Measurements from ENCODE around the gene PALLD.

Gene PALLD

GRCh38 chr4:168634276-168634802 is 137.5 kb downstream of the PALLD start:
- H3K27ac ChIP-seq, result no peak overlapping the region
- TF ChIP-seq CTCF (conservative IDR thresholded peaks at IDR 0.05), result no peak

- no peak overlapping the region for H3K27ac ChIP-seq
- no peak for TF ChIP-seq CTCF (conservative IDR thresholded peaks at IDR 0.05)
These were observed 139.2 kb downstream of the PALLD start for GRCh38 chr4:168636040-168636439.

GRCh38 chr4:168636506-168637196 is 139.8 kb downstream of the PALLD start:
- H3K27ac ChIP-seq, result no peak overlapping the region

GRCh38 chr4:168637872-168638756 is 141.3 kb downstream of the PALLD start:
- TF ChIP-seq CTCF (conservative IDR thresholded peaks at IDR 0.05), result no peak
- no peak overlapping the region for H3K27ac ChIP-seq

More at GRCh38 chr4:168636506-168637196, 139.8 kb downstream of the PALLD start:
- TF ChIP-seq CTCF (conservative IDR thresholded peaks at IDR 0.05), result no peak

GRCh38 chr4:168639914-168640313 is 143.1 kb downstream of the PALLD start:
- no peak for TF ChIP-seq CTCF (conservative IDR thresholded peaks at IDR 0.05)

GRCh38 chr4:168641811-168642140 is 144.9 kb downstream of the PALLD start:
- TF ChIP-seq CTCF (conservative IDR thresholded peaks at IDR 0.05), result no peak
- no peak overlapping the region for H3K27ac ChIP-seq

More at GRCh38 chr4:168639914-168640313, 143.1 kb downstream of the PALLD start:
- no peak overlapping the region for H3K27ac ChIP-seq

- H3K27ac ChIP-seq, result no peak overlapping the region
- no peak for TF ChIP-seq CTCF (conservative IDR thresholded peaks at IDR 0.05)
These were observed 145.7 kb downstream of the PALLD start for GRCh38 chr4:168642591-168642990.
